Ovary (tissue), 9 donors: Measurements from ENCODE around the gene AFG1L. TPM values are rescaled to one million over a fixed set of nuclear protein-coding genes. Genes with fewer than 3 reads are reported as not detected.
A peak's percentile ranks its signal among the peaks of the same experiment; 100 is the strongest.

ENCODE experiments used
- DNase-seq, 5 donors: peaks; one replicate each; pipeline ENCODE4 v3.0.0-alpha.2; 2019 to 2020
- H3K27ac ChIP-seq, 2 donors: fragments of 200-600 bp; one replicate each; pipeline versions ENCODE4 v1.5.1 to v1.8.0; 2019 to 2022
- H3K27me3 ChIP-seq: fragments of 200-600 bp; one replicate; pipeline ENCODE4 v1.8.0; 2022
- H3K36me3 ChIP-seq: fragments of 200-600 bp; sonication (generic); one replicate; pipeline ENCODE4 v1.5.1; 2019
- H3K4me1 ChIP-seq: one replicate; pipeline ENCODE4 v1.8.1; 2013; ENCODE audit warnings: mild to moderate bottlenecking, moderate library complexity; ENCODE audit not compliant: insufficient read depth
- H3K4me3 ChIP-seq: fragments of 200-600 bp; sonication (generic); one replicate; pipeline ENCODE4 v1.5.1; 2017
- H3K9me3 ChIP-seq, 2 donors: fragments of 200-600 bp in 1 of 2; sonication (generic) in 1 of 2; one replicate each; pipeline versions ENCODE4 v1.5.1 to v1.8.1; 2013 to 2019; ENCODE audit warnings: mild to moderate bottlenecking in 1 of 2, moderate library complexity in 1 of 2
- EP300 ChIP-seq: sonication (generic); formaldehyde crosslinking; IDR thresholded peaks from one replicate; pipeline ENCODE4 v1.6.1; 2017; ENCODE audit warnings: antibody characterized with exemption
- POLR2A ChIP-seq: fragments of 450-650 bp; IDR thresholded peaks from one replicate; pipeline ENCODE4 v1.6.1; 2017; ENCODE audit warnings: antibody characterized with exemption, mild to moderate bottlenecking, moderate library complexity
- WGBS, 3 donors: extraction: QIAGEN DNeasy Blood & Tissue Kit in 1 of 3; methylation state at CpG; one replicate each; pipeline versions ENCODE4 v1.1.5 to v1.1.7; 2013 to 2017; 5-methylcytosine and 5-hydroxymethylcytosine counted together
- intact Hi-C, 4 donors: fragments of 100-400 bp; cut with DNase I; formaldehyde crosslinking; loops; one replicate each; pipeline versions ENCODE4 v1.11.0 to v1.15.1; 2022 to 2023
- polyA plus RNA-seq, 2 donors: library from polyadenylated mRNA; stranded (reverse); fragments of 200-250 nt in 1 of 2; fragments of 350-450 nt in 1 of 2; fragmentation: Illumina TruSeq in 1 of 2; extraction: RNeasy Lipid Tissue Mini Kit (QIAGEN cat#74804) in 1 of 2; gene quantifications; one replicate each; pipeline ENCODE4 v1.2.3, GENCODE V29; 2013 to 2014
- total RNA-seq, 7 donors: library from RNA; depleted of rRNA in 2 of 7; stranded (reverse); fragments of >200 nt in 2 of 7; fragmentation: NEBNext Ultra II Directional in 3 of 7; extraction: Animal tissue kit (Norgen Biotek cat#: 25700) in 3 of 7; gene quantifications; one replicate each; pipeline versions ENCODE4 v1.1.0 to v1.2.4, GENCODE V29; 2016 to 2023
- TF ChIP-seq, protein P1 (sequence below), 3 donors: fragments of 450-650 bp in 2 of 3; fragments of 200-600 bp in 1 of 3; IDR thresholded peaks; one replicate each; pipeline versions ENCODE4 v1.5.1 to v1.8.0; 2016 to 2022; ENCODE audit warnings: antibody characterized with exemption in 3 of 3, mild to moderate bottlenecking in 1 of 3
- donor health status: DM: no; HTN: no; CAD: no; lungs with moderate emphysema.
- donor health status: DM: no; HTN: no; CAD: no.
- donor health status: Bipolar disorder and iron deficiency.
- donor health status: DM: yes; HTN: yes; CAD: no.
- donor health status: DM: no; HTN: no; CAD: no.
- donor health status: DM: yes; HTN: yes; CAD: no.

AFG1L gene
- total and polyA plus RNA-seq, 9 donors, result 1.2 to 7.6 (median 5.7) TPM

GRCh38 chr6:108482559-108482958 is 187.7 kb downstream of the AFG1L start:
- Histone ChIP-seq H3K36me3 (no peaks in the 10 kb centered on the region), H3K4me1 (no peaks in the 10 kb centered on the region), H3K27me3 (no peaks in the 10 kb centered on the region), H3K4me3 (no peak overlapping the region), H3K27ac (no peak overlapping the region), H3K9me3 (no peaks in the 10 kb centered on the region)
- TF ChIP-seq, protein P1, sequence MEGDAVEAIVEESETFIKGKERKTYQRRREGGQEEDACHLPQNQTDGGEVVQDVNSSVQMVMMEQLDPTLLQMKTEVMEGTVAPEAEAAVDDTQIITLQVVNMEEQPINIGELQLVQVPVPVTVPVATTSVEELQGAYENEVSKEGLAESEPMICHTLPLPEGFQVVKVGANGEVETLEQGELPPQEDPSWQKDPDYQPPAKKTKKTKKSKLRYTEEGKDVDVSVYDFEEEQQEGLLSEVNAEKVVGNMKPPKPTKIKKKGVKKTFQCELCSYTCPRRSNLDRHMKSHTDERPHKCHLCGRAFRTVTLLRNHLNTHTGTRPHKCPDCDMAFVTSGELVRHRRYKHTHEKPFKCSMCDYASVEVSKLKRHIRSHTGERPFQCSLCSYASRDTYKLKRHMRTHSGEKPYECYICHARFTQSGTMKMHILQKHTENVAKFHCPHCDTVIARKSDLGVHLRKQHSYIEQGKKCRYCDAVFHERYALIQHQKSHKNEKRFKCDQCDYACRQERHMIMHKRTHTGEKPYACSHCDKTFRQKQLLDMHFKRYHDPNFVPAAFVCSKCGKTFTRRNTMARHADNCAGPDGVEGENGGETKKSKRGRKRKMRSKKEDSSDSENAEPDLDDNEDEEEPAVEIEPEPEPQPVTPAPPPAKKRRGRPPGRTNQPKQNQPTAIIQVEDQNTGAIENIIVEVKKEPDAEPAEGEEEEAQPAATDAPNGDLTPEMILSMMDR (IDR thresholded peaks at IDR 0.05), result no peak
- TF ChIP-seq EP300 (no peak), POLR2A (no peak)
- no peak for DNase-seq
- 74 to 76% (median 74%) methylated on average over 2 of the region's 2 CpGs for WGBS, 3 donors
- intact Hi-C loops, result no loop called here

DNA sequence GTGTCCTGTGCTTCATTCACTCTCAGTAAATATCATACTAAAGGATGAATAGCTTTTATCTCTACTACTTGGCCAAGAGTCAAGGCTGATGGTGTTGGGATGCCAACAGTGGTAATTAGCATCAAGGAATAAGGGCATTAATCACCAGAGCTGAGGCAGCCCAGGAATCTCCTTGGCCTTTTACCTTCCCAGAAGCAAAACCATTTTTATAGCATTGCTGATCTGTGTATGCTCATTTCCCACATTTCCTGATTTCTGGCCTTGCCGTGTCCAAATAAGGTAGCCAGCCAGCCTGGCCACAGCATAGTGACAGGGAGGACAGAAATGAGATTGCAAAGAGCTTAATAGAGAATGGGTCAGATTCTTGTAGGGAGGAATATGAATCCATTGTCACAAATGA is 189.2 kb downstream of the AFG1L start:
- Histone ChIP-seq H3K27me3 (no peaks in the 10 kb centered on the region), H3K4me1 (no peaks in the 10 kb centered on the region), H3K9me3 (no peaks in the 10 kb centered on the region), H3K27ac (no peak overlapping the region), H3K36me3 (no peaks in the 10 kb centered on the region), H3K4me3 (no peak overlapping the region)
- no peak for DNase-seq
- 12 to 19% (median 18%) methylated on average over 1 of the region's 1 CpG for WGBS, 3 donors
- intact Hi-C loops, result no loop called here
- TF ChIP-seq, protein P1 (IDR thresholded peaks at IDR 0.05), result no peak
- TF ChIP-seq EP300 (no peak), POLR2A (no peak)

DNA sequence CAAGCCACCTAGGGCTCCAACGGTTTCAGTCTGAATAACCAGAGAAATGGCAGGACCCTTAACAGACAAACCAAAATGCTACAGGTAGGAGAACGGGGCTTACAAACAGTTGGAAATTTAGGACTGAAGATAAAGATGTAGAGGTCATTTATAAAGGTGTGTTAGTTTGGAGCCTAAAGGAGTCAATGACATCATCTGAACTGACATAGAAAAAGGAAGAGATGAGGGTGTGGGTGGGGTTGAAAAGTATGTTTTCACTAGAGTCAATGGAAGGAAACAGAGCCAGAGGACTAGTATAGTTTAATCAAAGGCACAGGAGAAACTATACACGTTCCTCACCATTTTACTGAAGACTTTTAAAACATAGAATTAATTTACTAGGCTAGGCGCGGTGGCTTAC is 194.8 kb downstream of the AFG1L start:
- DNase-seq, result no peak
- H3K4me1 ChIP-seq, result no peaks in the 10 kb centered on the region
- WGBS, 3 donors, result 94 to 96% (median 94%) methylated on average over 5 of the region's 5 CpGs
- H3K9me3 ChIP-seq, result no peaks in the 10 kb centered on the region
- H3K27ac ChIP-seq, result no peak overlapping the region
- H3K36me3 ChIP-seq, result no peaks in the 10 kb centered on the region
- no peak overlapping the region for H3K4me3 ChIP-seq
- TF ChIP-seq, protein P1 (IDR thresholded peaks at IDR 0.05), result no peak
- no peak for TF ChIP-seq EP300
- TF ChIP-seq POLR2A, result no peak
- intact Hi-C loops, result loop anchor here in 1 of 4 donors (10.0 kb wide), 1 partner anchor 375 kb away; no protein-coding TSS in a partner anchor
- no peaks in the 10 kb centered on the region for H3K27me3 ChIP-seq

- no peak for DNase-seq
- Histone ChIP-seq H3K27me3 (no peaks in the 10 kb centered on the region), H3K36me3 (no peaks in the 10 kb centered on the region), H3K9me3 (no peaks in the 10 kb centered on the region), H3K4me1 (no peaks in the 10 kb centered on the region), H3K4me3 (no peak overlapping the region), H3K27ac (no peak overlapping the region)
- no peak for TF ChIP-seq POLR2A
- TF ChIP-seq, protein P1 (IDR thresholded peaks at IDR 0.05), result peak in 1 of 3 donors; percentile 35
- intact Hi-C loops, result loop anchor here in 1 of 4 donors (10.0 kb wide), 1 partner anchor 377 kb away; no protein-coding TSS in a partner anchor
Measured at GRCh38 chr6:108492131-108492766, 197.4 kb downstream of the AFG1L start.
